Right lobe of liver (tissue), 6 donors: ENCODE results near the gene DHX29. TPM values are rescaled to one million over a fixed set of nuclear protein-coding genes. Genes with fewer than 3 reads are reported as not detected.
A peak's percentile ranks its signal among the peaks of the same experiment; 100 is the strongest.

Experiments
- ATAC-seq, 4 donors: fragments of 200-7000 bp; cut with Tn5 transposase; one replicate each; pipeline ENCODE4 v1.9.1; 2020; ENCODE audit warnings: mild to moderate bottlenecking in 4 of 4, moderate library complexity in 4 of 4
- DNase-seq, 3 donors: peaks; one replicate each; pipeline ENCODE4 v3.0.0-alpha.2; 2020
- H3K27ac ChIP-seq, 3 donors: fragments of 200-600 bp; one replicate each; pipeline ENCODE4 v1.8.0; 2022
- H3K27me3 ChIP-seq, 2 donors: fragments of 200-600 bp; one replicate each; pipeline ENCODE4 v1.8.0; 2022
- H3K36me3 ChIP-seq, 4 donors: fragments of 200-600 bp; sonication (generic) in 1 of 4; one replicate each; pipeline versions ENCODE4 v1.5.1 to v1.8.0; 2017 to 2022; ENCODE audit warnings: control low read depth in 1 of 4
- H3K4me1 ChIP-seq, 4 donors: fragments of 200-600 bp; sonication (generic) in 1 of 4; one replicate each; pipeline versions ENCODE4 v1.5.1 to v1.8.0; 2017 to 2022; ENCODE audit warnings: control low read depth in 1 of 4
- H3K4me3 ChIP-seq, 3 donors: fragments of 200-600 bp; one replicate each; pipeline ENCODE4 v1.8.0; 2022
- H3K9me3 ChIP-seq, 4 donors: fragments of 200-600 bp; sonication (generic) in 1 of 4; one replicate each; pipeline versions ENCODE4 v1.5.1 to v1.8.0; 2017 to 2022; ENCODE audit warnings: control low read depth in 1 of 4
- CTCF ChIP-seq, 4 donors: fragments of 200-600 bp in 3 of 4; fragments of 450-650 bp in 1 of 4; IDR thresholded peaks; one replicate each; pipeline versions ENCODE4 v1.5.1 to v1.8.0; 2016 to 2022; ENCODE audit warnings: antibody characterized with exemption in 4 of 4, mild to moderate bottlenecking in 2 of 4
- POLR2A ChIP-seq: fragments of 450-650 bp; IDR thresholded peaks from one replicate; pipeline ENCODE4 v1.6.1; 2017; ENCODE audit warnings: antibody characterized with exemption, mild to moderate bottlenecking
- WGBS: methylation state at CpG from one replicate; pipeline ENCODE4 v1.1.6; 2018; ENCODE audit warnings: low coverage, low lambda C conversion rate; ENCODE audit not compliant: insufficient coverage; ENCODE audit errors: missing lambda C conversion rate; 5-methylcytosine and 5-hydroxymethylcytosine counted together
- intact Hi-C, 2 donors: fragments of 100-400 bp; cut with DNase I; formaldehyde crosslinking; loops; one replicate each; pipeline versions ENCODE4 v1.11.2 to v1.14.1; 2022
- total RNA-seq, 6 experiments: library from RNA; depleted of rRNA in 2 of 6; stranded (reverse); fragments of >200 nt in 2 of 6; fragmentation: NEBNext Ultra II Directional in 3 of 6; extraction: Animal tissue kit (Norgen Biotek cat#: 25700) in 3 of 6; gene quantifications; one replicate each; pipeline versions ENCODE4 v1.1.0 to v1.2.4, GENCODE V29; 2016 to 2023
- donor health status: DM: no; HTN: yes; CAD: no.
- donor health status: DM: no; HTN: no; CAD: no.
- donor health status: DM: no; HTN: no; CAD: no.
- donor health status: DM: no; HTN: yes; CAD: no.
- donor health status: DM: no; HTN: yes; CAD: no.

Gene DHX29
- total RNA-seq, 6 experiments from 2014 or later: 10.8 to 18.2 (median 14.7) TPM

GRCh38 chr5:55347786-55348185, 40.3 kb upstream of the DHX29 start:
- 90% methylated on average over 2 of the region's 3 CpGs for WGBS
- intact Hi-C loops: no loop called here
- Histone ChIP-seq H3K27me3 (no peaks in the 10 kb centered on the region), H3K36me3 (peaks cover 0 to 37% (median 12%) of the 10 kb centered on the region in 4 donors), H3K9me3 (no peaks in the 10 kb centered on the region), H3K4me3 (no peak overlapping the region), H3K27ac (no peak overlapping the region), H3K4me1 (peaks cover 0 to 26% (median 9%) of the 10 kb centered on the region in 4 donors)
- ATAC-seq: no peak
- TF ChIP-seq POLR2A: no peak
- TF ChIP-seq CTCF (IDR thresholded peaks at IDR 0.05): no peak
- no peak for DNase-seq

- H3K4me3 ChIP-seq: peak overlapping the region in 1 of 3 donors; percentile 19
- no peaks in the 10 kb centered on the region for H3K9me3 ChIP-seq
- TF ChIP-seq POLR2A (no peak), CTCF (IDR thresholded peaks at IDR 0.05) (no peak)
- 20% methylated on average over 4 of the region's 4 CpGs for WGBS
- H3K27ac ChIP-seq: peak overlapping the region; percentile 32 to 81 (median 76)
- intact Hi-C loops: no loop called here
- ATAC-seq: peak; percentile 73 to 89 (median 80)
- peaks cover 0 to 26% (median 9%) of the 10 kb centered on the region in 4 donors for H3K4me1 ChIP-seq
- no peak for DNase-seq
- H3K27me3 ChIP-seq: no peaks in the 10 kb centered on the region
- H3K36me3 ChIP-seq: peaks cover 0 to 35% (median 9%) of the 10 kb centered on the region in 4 donors
Observed at GRCh38 chr5:55345327-55345726, 37.8 kb upstream of the DHX29 start.

- DNase-seq: peak in 1 of 3 donors; percentile 60
- TF ChIP-seq POLR2A (no peak), CTCF (IDR thresholded peaks at IDR 0.05) (peak; percentile 77 to 91 (median 84))
- Histone ChIP-seq H3K4me1 (peaks cover 0 to 26% (median 9%) of the 10 kb centered on the region in 4 donors), H3K27ac (peak overlapping the region; percentile 65 to 81 (median 76)), H3K27me3 (no peaks in the 10 kb centered on the region), H3K36me3 (peaks cover 0 to 26% (median 8%) of the 10 kb centered on the region in 4 donors), H3K4me3 (no peak overlapping the region), H3K9me3 (no peaks in the 10 kb centered on the region)
- 7% methylated on average over 2 of the region's 2 CpGs for WGBS
- intact Hi-C loops: no loop called here
- peak; percentile 65 to 80 (median 72) for ATAC-seq
Observed at GRCh38 chr5:55344392-55344992, 37.0 kb upstream of the DHX29 start.

GRCh38 chr5:55343609-55344008, 36.1 kb upstream of the DHX29 start:
- 23% methylated on average over 1 of the region's 1 CpG for WGBS
- Histone ChIP-seq H3K27ac (peak overlapping the region; percentile 65 to 81 (median 76)), H3K36me3 (peaks cover 0 to 23% (median 8%) of the 10 kb centered on the region in 4 donors), H3K9me3 (no peaks in the 10 kb centered on the region), H3K4me3 (peak overlapping the region in 1 of 3 donors; percentile 14), H3K27me3 (no peaks in the 10 kb centered on the region), H3K4me1 (peaks cover 0 to 26% (median 9%) of the 10 kb centered on the region in 4 donors)
- intact Hi-C loops: no loop called here
- DNase-seq: no peak
- no peak for TF ChIP-seq POLR2A
- TF ChIP-seq CTCF (IDR thresholded peaks at IDR 0.05): no peak
- peak; percentile 57 to 69 (median 62) for ATAC-seq
